ENCODE data around the gene TRAPPC5.

TRAPPC5 gene

DNA sequence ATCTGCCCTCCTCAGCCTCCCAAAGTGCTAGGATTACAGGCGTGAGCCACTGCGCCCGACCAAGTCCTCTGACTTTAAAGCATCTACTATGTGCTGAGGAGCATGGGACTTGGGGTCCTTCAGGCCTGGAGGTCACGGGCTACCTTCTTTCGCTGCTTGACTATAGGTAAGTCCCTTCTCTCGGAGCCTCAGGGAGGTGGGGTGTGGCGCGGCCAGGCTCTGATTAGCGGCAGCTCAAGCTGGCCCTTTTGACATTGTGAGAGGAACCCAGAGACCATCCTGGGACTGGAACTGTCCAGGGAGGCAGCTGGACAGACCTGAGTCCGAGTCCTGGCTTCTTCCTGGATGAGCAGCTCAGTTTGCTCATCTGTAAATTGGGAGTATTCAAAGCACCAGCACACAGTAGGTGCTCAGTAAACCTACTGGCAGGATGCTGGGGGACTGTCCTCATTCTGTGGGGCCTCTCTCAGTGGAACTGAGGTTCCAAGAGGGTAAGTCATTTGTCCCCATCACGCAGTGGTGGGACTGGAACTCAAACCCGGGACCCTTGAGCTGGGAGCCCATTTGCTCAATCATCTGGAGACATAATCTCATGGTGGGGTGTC is 20.5 kb downstream of the TRAPPC5 start:
- no peak for DNase-seq (ENCODE audit: low spot score)

DNA sequence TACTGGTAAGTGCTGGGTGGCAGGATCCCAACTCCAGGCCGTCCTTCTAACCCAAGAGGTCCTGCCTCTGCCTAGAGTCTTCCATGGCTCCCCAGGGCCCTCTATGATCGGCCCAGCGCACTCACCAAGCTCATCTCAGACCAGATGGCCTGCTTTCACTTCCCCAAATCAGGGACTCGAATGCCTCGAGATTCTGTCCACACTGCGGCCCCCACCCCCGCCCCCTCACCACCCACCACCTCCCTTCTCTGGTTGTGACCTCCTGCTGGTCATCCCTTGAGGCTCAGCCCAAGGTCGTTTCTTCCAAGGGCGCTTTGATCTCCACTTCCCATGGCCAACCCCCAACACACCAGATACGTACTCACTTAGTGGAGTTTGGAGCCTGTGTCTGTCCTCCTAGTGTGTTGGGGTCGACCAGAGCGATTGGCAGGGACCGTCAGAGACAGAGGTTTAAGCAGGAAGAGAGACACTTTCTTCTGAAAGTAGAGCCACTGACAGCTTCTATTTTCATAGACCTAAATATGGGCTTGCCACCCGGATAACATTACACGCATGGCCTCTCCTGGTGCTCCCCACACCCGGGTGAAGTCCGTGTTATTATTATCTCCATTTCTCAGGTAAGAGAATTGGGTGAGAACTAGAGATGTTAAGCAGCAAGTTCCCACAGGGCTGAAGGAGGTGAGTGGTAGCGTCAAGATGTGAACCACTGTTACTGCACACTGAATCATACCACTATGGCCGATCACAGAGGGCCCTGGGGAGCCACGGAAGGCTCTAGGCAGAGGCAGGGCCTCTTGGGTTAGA is 21.2 kb downstream of the TRAPPC5 start, which contains the start of gene FCER2:
FCER2 (minus strand) TSS at position 478 of the 804 bp plus-strand sequence. CDS start 2,371 bp downstream, outside the sequence.
- DNase-seq (ENCODE audit: low spot score), result no peak

DNA sequence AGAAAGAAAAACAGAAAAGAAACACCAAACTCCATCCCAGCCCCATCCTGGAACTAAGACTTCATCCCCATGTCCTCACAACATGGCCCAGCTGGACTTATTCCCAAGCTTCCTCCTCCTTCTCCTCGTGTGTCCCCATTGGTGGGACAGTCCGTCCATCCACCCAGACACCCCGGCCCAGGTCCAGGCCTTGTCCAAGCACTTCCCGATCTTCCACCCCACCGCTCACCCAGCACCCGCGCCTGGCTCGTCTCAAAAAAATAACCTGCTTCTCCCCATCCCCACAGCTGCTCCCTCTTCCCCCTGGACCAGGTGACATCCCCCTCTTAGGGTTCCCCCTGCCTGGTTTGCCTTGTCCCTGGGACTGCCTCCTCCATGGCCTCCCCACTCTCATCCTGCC is 22.7 kb downstream of the TRAPPC5 start:
- no peak for DNase-seq (ENCODE audit: low spot score)

DNA sequence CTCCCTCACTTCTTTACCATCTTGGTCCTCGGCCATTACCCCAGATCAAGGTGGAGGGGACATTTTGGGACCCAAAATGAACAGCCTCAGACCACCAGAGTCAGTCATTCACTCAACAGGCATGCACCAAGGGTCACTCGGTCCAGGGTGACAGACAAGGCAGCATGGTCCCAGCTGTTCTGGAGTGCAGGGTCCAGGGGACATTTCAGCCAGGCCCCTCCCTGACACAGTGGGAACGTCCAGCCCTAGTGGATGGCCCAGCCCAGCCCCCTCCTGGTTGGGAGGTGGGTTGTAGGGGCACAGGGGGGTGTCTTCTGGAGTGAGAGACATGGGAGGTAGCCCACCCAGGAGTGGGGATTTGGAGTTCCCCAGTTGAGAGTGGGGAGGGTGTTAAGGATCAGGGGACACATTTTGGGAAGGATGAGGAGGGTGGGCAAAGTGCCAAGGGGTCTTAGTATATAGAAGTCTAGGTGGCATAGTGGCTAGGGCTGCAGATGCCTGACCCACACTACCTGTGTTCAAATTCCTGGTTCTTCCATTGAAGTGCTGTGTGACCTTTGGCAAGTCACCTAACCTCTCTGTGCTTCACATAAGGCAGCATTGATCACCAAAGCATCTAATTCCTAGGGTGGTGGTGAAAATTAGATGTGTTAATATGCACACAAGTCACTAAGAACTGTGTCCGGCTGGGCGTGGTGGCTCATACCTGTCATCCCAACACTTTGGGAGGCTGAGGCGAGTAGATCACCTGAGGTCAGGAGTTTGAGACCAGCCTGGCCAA is 23.8 kb downstream of the TRAPPC5 start:
- no peak for DNase-seq (ENCODE audit: low spot score)

DNA sequence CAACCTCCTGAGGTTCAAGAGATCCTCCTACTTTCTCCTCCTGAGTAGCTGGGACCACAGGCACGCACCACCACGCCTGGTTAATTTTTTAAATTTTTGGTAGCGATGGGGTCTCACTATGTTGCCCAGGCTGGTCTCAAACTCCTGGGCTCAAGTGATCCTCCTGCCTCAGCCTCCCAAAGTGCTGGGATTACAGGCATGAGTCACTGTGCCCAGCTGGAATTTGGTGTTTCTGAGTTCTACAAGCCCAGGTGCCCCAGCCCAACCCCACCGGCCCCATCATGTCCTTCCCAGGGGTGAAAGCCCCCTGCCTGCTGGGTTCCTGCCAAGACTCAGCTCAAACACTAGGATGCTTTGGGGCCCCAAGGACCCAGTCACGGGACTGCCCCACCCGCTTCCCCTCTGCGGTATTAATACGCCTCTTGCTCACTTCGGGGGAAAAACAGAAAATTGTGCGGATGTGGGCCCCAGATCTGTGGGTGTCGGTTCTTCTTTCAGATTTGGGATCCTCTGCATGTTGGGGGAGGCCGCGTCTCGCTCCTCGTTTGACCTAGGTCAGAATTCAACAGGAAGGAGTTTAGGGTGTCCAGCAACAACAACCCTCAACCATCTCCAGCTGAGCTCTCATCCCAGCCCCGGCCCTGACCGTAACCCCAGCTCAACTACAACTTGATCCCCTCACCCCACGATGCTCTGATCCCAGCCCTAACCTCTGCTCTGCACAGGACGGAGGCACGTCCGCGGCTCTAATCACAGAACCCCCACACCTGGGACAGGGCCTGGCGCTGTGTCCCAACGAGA is 25.0 kb downstream of the TRAPPC5 start:
- no peak for DNase-seq (ENCODE audit: low spot score)

DNA sequence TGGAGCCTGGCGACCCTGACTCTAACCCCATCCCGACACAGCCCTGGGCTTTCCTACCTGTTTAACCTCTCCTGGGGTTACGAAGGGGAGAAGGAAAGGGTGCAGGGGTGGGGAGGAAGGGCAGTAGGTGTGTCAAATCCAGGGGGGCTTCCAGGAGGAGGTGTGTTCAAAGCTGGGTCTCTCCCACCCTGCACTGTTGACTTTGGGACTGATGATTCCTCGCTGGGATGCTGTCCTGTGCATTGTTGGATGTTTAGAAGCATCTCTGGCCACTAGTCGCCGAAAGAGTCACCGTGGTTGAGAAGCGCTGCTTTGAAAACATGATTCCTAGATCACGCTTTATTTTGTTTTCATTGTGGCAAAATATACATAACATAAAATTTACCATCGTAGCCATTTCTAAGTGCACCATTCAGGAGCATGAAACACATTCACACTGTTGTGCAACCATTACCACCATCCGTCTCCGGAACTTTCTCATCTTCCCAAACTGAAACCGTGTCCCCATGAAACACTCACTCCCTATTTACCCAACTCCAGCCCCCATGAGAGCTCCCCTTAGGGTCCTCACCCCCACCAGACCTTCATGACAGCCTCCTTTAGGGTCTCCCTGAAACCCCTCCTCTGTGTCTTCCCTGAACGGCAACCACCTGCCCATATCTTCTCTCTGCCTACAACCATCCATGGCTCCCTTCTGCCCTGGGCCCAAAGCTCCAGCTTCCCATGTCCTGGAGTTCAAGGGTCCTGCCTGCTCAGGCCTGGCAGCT is 25.7 kb downstream of the TRAPPC5 start:
- no peak for DNase-seq (ENCODE audit: low spot score)

DNA sequence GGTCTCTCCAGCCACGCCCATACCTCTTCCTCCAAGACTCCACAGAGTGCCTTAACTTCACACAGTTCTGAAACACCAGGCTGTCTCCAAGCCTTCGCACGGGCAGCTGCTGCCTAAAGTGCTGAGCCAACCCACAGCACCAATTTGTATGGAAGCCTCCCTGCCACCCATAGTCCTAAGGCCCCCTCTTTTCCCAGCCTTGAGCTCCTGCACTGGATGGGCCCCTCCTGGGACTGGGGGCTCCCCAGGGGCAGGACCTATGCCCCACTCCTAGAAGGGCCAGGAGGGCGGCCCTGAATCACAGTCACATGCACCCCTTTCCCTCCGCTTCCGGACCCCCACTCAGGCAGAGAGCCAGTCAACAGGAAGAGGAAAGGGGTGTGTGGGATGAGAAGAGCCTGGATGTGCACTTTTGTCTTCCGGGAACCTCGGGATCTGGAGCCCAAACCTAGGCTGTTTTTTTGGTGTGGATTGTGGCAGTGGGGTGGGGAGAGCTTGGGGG is 26.4 kb downstream of the TRAPPC5 start:
- DNase-seq (ENCODE audit: low spot score), result no peak

DNA sequence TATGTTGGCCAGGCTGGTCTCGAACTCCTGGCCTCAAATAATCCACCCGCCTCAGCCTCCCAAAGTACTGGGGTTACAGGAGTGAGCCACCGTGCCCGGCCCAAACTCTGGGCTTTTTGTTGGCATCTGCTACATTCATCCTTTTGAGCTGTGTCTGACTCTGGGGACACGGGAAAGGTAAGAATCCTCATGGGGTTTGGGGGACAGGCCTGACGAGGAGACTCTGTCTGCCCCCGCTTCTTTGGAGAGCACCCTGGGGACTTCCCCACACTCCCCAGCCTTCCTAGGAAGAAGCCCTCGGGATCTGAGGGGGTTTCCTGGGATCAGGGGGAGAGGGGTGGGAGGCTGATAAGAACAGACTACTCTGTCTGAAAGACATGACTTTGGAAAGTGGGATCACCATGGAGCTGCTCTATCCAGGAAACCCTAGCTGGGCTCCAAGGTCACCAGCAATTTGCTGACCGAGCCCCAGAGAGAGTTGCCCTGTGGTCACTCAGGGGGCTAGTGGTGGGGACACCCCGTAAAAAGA is 29.4 kb downstream of the TRAPPC5 start:
- DNase-seq (ENCODE audit: low spot score), result no peak

DNA sequence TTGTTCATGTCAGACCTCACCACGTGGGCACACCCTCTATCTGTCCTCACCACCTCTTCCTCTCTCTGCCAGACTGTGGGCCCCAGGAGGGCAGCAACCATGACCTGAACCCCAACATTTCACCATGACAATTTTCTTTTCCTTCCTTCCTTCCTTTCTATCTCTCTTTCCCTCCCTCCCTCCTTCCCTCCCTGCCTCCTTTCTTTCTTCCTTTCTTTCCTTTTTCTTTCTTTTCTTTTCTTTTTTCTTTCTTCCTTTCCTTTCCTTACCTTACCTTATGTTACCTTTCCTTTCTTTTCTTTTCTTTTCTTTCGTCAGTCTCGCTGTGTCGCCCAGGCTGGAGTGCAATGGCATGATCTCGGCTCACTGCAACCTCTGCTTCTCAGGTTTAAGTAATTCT is 30.0 kb downstream of the TRAPPC5 start:
- DNase-seq (ENCODE audit: low spot score), result no peak

DNA sequence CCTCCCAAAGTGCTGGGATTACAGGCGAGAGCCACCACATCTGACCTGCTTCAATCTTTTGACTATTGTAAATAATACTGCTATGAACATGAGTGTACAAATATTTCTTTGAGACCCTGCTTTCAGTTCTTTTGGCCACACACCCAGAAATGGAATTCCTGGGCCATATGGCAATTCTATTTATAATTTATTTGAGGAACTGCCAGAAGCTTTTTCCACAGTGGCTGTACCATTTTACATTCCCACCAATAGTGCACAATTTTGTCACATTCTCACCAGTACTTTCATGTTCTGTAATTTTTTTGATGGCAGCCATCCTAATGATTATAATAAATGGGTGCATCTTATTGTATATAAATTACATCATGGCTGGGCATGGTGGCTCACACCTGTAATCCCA is 35.0 kb downstream of the TRAPPC5 start:
- DNase-seq (ENCODE audit: low spot score), result no peak

DNA sequence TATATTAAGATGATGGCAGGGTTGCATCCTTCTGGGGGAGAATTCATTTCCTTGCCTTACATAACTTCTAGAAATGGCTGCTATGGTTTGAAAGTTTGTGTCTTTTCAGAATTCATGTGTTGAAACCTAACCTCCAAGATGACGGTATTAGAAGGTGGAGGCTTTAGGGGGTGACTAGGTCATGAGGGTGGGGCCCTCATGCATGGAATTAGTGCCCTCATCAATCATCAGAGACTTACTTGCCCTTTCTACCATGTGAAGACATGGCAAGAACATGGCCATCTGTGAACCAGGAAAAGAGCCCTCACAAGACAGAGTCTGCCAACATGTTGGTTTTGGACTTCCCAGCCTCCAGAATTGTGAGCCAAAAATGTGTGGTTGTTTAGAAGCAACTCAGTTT is 36.1 kb downstream of the TRAPPC5 start:
- no peak for DNase-seq (ENCODE audit: low spot score)

DNA sequence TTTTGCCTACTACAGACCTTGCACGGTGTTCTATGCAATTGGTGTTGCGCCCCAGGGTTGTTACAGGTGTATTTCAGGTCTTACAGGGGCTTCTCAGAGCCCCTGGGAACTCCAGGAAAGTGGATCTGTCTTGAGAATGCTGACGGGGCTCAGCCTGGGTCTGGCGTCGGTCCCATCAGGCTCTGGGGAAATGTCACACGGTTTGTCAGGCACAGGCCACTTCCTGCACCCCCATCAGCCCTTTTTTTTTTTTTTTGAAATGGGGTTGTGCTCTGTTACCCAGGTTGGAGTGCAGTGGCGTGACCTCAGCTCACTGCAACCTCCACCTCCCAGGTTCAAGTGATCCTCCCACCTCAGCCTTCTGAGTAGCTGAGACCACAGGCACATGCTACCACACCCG is 38.0 kb downstream of the TRAPPC5 start:
- no peak for DNase-seq (ENCODE audit: low spot score)

DNA sequence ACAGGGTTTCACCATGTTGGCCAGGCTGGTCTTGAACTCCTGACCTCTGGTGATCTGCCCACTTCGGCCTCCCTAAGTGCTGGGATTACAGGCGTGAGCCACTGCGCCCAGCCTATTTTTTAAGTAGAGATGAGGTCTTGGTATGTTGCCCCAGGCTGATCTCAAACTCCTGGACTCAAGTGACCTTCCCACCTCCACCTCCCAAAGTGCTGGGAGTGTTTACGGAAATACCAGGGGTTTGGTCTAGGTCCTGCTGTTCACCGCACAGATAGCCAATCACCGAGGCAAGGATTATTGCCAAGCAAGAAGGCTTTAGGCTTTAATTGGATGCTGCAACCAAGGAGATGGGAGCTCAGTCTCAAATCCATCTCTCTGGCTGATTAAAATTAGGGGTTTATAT is 39.7 kb downstream of the TRAPPC5 start:
- DNase-seq (ENCODE audit: low spot score), result no peak

DNA sequence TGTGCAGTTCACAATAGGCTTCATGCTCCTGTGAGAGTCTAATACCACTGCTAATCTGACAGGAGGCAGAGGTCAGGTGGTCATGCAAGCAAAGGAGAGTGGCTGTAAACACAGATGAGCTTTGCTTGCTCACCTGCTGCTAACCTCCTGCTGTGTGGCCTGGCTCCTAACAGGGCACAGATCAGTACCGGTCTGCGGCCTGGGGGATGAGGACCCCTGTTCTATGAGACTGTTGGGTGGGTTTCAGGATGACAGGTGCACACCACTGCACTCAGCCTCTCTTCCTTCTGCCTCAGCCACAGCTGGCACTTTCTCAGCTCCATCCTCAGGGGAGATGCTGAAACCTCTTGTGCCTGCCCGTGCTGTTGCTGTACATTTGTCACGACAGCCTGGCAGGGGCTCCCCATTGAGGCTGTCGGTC is 41.6 kb downstream of the TRAPPC5 start:
- DNase-seq (ENCODE audit: low spot score), result no peak

DNA sequence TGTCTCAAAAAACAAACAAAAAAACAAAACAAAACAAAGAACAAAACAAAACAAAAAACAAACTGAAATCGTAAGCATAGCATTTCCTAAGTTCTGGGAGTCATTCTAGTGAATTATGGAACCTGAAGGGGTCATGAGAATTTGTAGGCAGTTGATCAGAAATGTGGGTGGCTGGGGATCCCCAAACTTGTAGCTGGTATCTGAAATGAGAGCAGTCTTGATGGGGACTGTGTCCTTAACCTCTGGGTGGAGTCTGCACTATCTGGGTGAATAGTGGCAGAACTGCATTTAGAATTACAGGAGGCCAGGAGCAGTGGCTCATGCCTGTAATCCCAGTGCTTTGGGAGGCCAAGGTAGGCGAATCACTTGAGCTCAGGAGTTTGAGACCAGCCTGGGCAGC is 45.2 kb downstream of the TRAPPC5 start:
- no peak for DNase-seq (ENCODE audit: low spot score)

DNA sequence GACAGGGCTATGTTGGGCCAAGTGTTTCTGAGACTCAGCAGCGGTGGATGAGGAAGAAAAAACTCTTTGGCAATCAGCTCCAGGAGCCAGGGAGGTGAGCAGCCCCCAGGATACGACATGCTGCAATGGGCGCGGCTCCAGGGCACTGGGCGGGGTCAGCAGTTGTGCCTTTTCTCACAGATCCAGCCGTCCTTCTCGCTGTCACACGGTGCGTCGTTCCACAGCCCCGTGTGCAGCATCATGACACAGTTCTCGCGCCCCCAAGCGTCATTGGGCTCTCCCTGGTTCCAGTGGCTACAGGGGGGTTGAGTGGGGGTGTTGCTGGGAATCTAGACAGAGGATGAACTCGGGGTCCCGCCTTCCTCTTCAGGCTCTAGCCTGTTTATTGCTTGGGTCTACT is 48.6 kb downstream of the TRAPPC5 start:
- no peak for DNase-seq (ENCODE audit: low spot score)

DNA sequence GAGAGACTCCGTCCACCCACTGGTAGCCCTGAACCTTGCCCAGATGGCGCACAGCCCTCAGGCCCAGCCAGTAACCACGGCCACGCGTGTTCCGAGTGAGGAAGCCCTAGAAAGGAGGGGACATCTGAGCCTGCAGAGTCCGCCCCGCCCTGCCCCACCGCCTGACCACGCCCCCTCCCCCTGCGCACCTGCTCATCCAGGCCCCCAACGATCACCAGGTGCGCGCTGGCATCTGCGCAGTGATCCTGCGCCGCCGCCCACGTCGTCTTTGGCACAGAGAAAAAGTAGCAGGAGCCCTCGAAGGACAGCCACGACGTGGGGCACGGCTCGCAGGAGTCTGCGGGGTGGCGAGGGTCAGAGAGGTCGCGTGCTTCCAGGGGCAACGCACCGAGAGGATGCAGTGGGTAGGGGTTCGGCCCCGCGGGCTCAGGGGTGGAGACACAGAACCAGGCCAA is 49.2 kb downstream of the TRAPPC5 start:
- DNase-seq (ENCODE audit: low spot score), result no peak

DNA sequence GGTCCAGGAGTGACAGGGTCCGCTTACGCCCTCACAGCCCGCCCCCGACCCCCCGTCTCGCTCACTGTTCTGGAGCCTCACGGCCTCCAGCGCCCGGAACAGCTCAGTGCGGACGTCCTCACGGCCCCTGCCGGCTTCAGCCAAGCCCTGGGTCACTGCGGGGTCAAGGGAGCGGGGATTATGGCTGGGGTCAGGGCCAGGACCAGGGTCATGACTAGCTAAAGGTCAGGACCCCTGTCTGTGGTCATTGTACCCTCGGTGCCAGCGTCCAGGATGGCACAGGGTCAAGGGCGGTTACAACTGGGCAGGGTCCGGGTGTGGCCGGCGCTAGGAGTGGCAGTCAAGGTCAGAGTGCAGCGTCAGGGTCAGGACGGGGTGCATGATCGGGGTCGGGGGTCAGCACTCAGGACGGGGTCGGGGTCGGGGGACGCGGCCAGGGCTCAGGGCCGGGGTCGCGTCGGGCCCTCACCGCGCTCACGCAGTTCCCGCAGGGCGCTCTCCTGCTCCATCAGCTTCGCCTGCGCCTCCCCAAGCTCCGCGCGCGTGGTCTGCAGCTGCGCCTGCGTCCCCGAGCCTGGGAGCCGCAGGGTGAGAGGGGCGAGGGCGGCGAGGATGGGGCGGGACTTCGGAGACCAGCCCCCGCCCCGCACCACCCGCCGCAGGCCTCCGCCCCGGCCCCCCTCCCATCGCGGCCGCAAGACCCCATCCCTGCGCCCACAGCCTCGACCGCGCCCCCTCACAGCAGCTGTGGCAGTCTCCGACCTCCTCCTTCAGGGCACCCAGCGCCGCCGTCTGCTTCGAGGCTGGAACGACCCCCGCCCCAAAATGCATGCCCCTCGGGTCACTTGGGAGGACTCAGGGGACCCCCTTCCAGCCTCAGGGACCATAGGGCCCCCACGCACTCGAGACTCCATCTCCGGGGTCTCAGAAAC is 49.9 kb downstream of the TRAPPC5 start:
- DNase-seq (ENCODE audit: low spot score), result no peak

DNA sequence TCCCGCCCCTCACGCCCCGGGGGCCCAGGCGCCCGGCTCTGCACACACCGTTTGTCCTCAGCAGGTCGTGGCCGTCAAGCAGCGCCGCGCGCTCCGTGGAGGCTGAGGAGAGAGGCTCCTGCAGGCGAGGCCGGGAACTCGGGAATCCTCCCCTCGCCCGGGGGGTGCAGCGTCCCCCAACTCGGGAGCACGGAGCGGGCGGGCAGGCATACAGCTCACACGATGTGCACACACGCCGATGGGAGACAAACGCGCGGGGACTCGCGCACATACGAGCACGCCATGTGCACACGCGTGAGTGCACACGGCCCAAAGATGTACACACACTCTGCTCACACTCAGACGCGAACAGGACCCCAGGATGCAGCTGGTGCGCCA is 50.6 kb downstream of the TRAPPC5 start:
- DNase-seq (ENCODE audit: low spot score), result no peak

DNA sequence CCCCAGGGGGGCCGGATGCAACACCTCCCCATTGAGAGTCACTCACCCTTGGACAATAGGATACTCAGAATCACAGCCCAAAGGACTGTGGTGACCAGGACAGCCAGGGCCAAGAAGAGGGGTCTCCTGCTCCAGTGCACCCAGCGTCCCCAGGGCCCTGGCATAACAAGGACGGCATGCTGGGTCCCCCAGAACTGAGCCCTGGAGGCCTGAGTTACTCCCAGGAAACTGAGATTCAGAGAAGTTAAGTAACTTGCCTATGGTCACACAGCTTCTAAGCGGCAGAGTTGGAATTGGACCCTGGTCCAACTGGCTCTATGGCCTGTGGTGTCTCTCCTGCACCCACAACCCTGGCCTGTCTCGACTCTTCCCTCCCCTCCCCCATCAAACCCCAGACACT is 51.0 kb downstream of the TRAPPC5 start:
- no peak for DNase-seq (ENCODE audit: low spot score)
